Mammary epithelial cell (primary cell): ENCODE results near the gene HSF2BP.

Experiments used
- CTCF ChIP-seq, 2 donors: IDR thresholded peaks in 1 of 2; conservative IDR thresholded peaks in 1 of 2; 2 replicates each; pipeline ENCODE4 v1.5.1; 2011 to 2012; ENCODE audit warnings: inconsistent platforms in 2 of 2, low read length in 2 of 2, mild to moderate bottlenecking in 2 of 2, control low read depth in 1 of 2, low read depth in 1 of 2; ENCODE audit not compliant: insufficient read depth in 1 of 2; ENCODE audit errors: extremely low read depth in 1 of 2
- EZH2 ChIP-seq: IDR thresholded peaks from 2 replicates; pipeline ENCODE4 v1.6.1; 2012; ENCODE audit warnings: low read length, inconsistent platforms, borderline replicate concordance

GRCh38 chr21:43652616-43653015, 6.7 kb downstream of the HSF2BP start:
- TF ChIP-seq CTCF (conservative IDR thresholded peaks at IDR 0.05 in 1 of 2, IDR thresholded peaks at IDR 0.05 in 1 of 2; ENCODE audit: extremely low read depth in 1 of 2, insufficient read depth in 1 of 2, low read depth in 1 of 2, low read length in 2 of 2) (no peak), EZH2 (no peak)
